HepG2 (cell line): Measurements from ENCODE around the gene SCFD2. TPM values are rescaled to one million over a fixed set of nuclear protein-coding genes. Genes with fewer than 3 reads are reported as not detected.

Experiments
- CCAR2 ChIP-seq: fragments of 200-400 bp; formaldehyde crosslinking; optimal IDR thresholded peaks from 2 replicates; pipeline ENCODE3; 2018; ENCODE audit warnings: low read depth, mild to moderate bottlenecking, low read length, moderate library complexity
- HNRNPL ChIP-seq: fragments of 200-400 bp; formaldehyde crosslinking; IDR thresholded peaks from 2 replicates; pipeline ENCODE4 v1.6.1; 2017; ENCODE audit warnings: mild to moderate bottlenecking, low read depth, low read length
- KDM3A ChIP-seq: IDR thresholded peaks from 2 replicates; pipeline ENCODE4 v1.6.1; 2018; ENCODE audit warnings: low read depth, missing compliant biosample characterization
- KDM5B ChIP-seq: sonication (generic); formaldehyde crosslinking; IDR thresholded peaks from 2 replicates; pipeline ENCODE4 v1.4.0; 2020; ENCODE audit warnings: missing genetic modification reagents, mild to moderate bottlenecking, borderline replicate concordance
- ONECUT2 ChIP-seq: sonication (generic); formaldehyde crosslinking; IDR thresholded peaks from 2 replicates; pipeline ENCODE4 v1.4.0; 2020; ENCODE audit warnings: missing genetic modification reagents
- PATZ1 ChIP-seq: sonication (generic); formaldehyde crosslinking; IDR thresholded peaks from 2 replicates; pipeline ENCODE4 v1.4.0; 2020; ENCODE audit warnings: missing genetic modification reagents
- REPIN1 ChIP-seq: sonication (generic); formaldehyde crosslinking; IDR thresholded peaks from 2 replicates; pipeline ENCODE4 v1.8.0; 2022; ENCODE audit warnings: missing genetic modification reagents, low read depth, mild to moderate bottlenecking, borderline replicate concordance
- SNAI1 ChIP-seq: sonication (generic); formaldehyde crosslinking; IDR thresholded peaks from 2 replicates; pipeline ENCODE4 v1.5.0; 2020; ENCODE audit warnings: mild to moderate bottlenecking, missing genetic modification reagents, borderline replicate concordance
- THYN1 ChIP-seq: sonication (generic); formaldehyde crosslinking; IDR thresholded peaks from 2 replicates; pipeline ENCODE4 v1.8.1; 2023; ENCODE audit warnings: low read depth, mild to moderate bottlenecking, moderate library complexity, missing genetic modification reagents, borderline replicate concordance
- ZNF329 ChIP-seq: sonication (generic); formaldehyde crosslinking; IDR thresholded peaks from 2 replicates; pipeline ENCODE4 v1.9.0; 2021; ENCODE audit warnings: low read depth, mild to moderate bottlenecking, missing genetic modification reagents
- ZNF350 ChIP-seq: sonication (generic); formaldehyde crosslinking; IDR thresholded peaks from 2 replicates; pipeline ENCODE4 v1.4.0; 2020; ENCODE audit warnings: mild to moderate bottlenecking, low read depth, missing genetic modification reagents, borderline replicate concordance
- ZNF484 ChIP-seq: sonication (generic); formaldehyde crosslinking; IDR thresholded peaks from 2 replicates; pipeline ENCODE4 v1.5.1; 2020; ENCODE audit warnings: mild to moderate bottlenecking, low read depth, missing genetic modification reagents, borderline replicate concordance
- ZNF503 ChIP-seq: sonication (generic); formaldehyde crosslinking; IDR thresholded peaks from 2 replicates; pipeline ENCODE4 v1.4.0; 2020; ENCODE audit warnings: missing genetic modification reagents
- ZNF543 ChIP-seq: sonication (generic); formaldehyde crosslinking; IDR thresholded peaks from 2 replicates; pipeline ENCODE4 v1.4.0; 2020; ENCODE audit warnings: mild to moderate bottlenecking, missing genetic modification reagents
- ZNF572 ChIP-seq: sonication (generic); formaldehyde crosslinking; IDR thresholded peaks from 2 replicates; pipeline ENCODE4 v1.5.1; 2020; ENCODE audit warnings: mild to moderate bottlenecking, missing genetic modification reagents
- ZNF850 ChIP-seq: sonication (generic); formaldehyde crosslinking; conservative IDR thresholded peaks from 2 replicates; pipeline ENCODE4 v1.9.0; 2021; ENCODE audit warnings: mild to moderate bottlenecking, missing genetic modification reagents
- polyA plus RNA-seq, 8 experiments: library from polyadenylated mRNA; depleted of rRNA in 3 of 8; stranded (reverse) in 7 of 8; unstranded in 1 of 8; fragments of >200 nt; fragmentation: Illumina TruSeq in 4 of 8; extraction: Trizol in 4 of 8; gene quantifications; 2 replicates each; pipeline versions ENCODE4 v1.2.1 to v1.2.3, GENCODE V29; 2011 to 2016; ENCODE audit warnings: low read depth in 4 of 8, missing spikeins in 1 of 8, mixed read lengths in 1 of 8; ENCODE audit not compliant: insufficient read depth in 1 of 8
- total RNA-seq, 5 experiments: library from RNA; depleted of rRNA; stranded (reverse); fragments of >200 nt; fragmentation: Illumina TruSeq; extraction: Trizol; gene quantifications; 2 replicates each; pipeline ENCODE4 v1.2.3, GENCODE V29; 2016; ENCODE audit warnings: low read depth in 1 of 5
- TF ChIP-seq, protein P1 (sequence below): sonication (generic); formaldehyde crosslinking; IDR thresholded peaks from 2 replicates; pipeline ENCODE4 v1.5.1; 2020; ENCODE audit warnings: mild to moderate bottlenecking, missing genetic modification reagents, moderate library complexity
- TF ChIP-seq, protein P2 (sequence below): sonication (generic); formaldehyde crosslinking; IDR thresholded peaks from 2 replicates; pipeline ENCODE4 v1.5.0; 2020; ENCODE audit warnings: mild to moderate bottlenecking, missing genetic modification reagents, borderline replicate concordance

SCFD2 gene
- total and polyA plus RNA-seq, 2 of the 13 experiments (the other 11 are each of a cell fraction or from before 2014, with no cell fraction given): 4.6 to 15.6 TPM

DNA sequence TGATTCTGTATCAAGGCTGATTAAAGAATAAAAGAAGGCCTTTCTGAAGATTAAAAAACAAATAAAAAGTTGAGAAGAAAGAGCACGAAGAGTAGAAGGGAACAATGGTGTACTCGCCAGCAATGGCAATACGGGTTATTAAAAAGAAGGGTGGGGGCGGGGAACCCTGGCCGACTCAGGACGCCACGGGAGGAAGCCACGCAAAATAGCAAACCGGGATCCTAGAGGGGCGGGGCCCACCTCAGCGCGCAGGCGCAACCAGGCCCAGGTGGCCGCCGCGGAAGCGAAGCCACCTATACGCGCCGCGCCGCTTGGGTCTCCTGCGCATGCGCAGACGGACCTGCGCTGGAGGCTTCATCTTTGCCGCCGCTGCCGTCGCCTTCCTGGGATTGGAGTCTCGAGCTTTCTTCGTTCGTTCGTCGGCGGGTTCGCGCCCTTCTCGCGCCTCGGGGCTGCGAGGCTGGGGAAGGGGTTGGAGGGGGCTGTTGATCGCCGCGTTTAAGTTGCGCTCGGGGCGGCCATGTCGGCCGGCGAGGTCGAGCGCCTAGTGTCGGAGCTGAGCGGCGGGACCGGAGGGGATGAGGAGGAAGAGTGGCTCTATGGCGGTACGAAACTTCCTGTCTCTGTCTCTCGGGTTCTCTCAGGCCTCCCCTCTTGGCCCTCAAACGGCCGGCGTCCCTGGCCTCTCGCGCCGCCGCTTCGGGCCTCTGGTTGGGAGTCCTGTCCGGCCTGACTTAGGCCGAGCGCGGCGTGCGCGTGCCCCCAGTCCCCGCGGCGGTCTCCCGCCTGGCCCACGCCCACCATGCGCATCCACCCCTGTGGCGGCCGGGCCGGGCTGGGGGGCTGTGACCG, 11.7 kb upstream of the SCFD2 start, which contains the start of gene FIP1L1 (continued):
- TF ChIP-seq ZNF503 (CRISPR knock-in tag) (peak; percentile 53), KDM3A (CRISPR knock-in tag) (peak; percentile 64; the same call in 1 of the 2 replicates), ONECUT2 (CRISPR knock-in tag) (no peak), ZNF572 (CRISPR knock-in tag) (peak; percentile 70; the same call in 1 of the 2 replicates), THYN1 (no peak), ZNF484 (CRISPR knock-in tag) (no peak), ZNF350 (CRISPR knock-in tag) (peak; percentile 57; the same call in 1 of the 2 replicates), HNRNPL (0 out of 2 replicates have a peak, but pooled peaks have one; percentile 33), KDM5B (CRISPR knock-in tag) (peak; percentile 96), PATZ1 (CRISPR knock-in tag) (peak; percentile 60; the same call in 1 of the 2 replicates), REPIN1 (CRISPR knock-in tag) (peak; percentile 38), ZNF850 (CRISPR knock-in tag) (no peak), CCAR2 (no peak), SNAI1 (CRISPR knock-in tag) (0 out of 2 replicates have a peak, but pooled peaks have one; percentile 41), ZNF543 (CRISPR knock-in tag) (peak; percentile 82; the same call in 1 of the 2 replicates), ZNF329 (CRISPR knock-in tag) (no peak; the same call in 1 of the 2 replicates)
- TF ChIP-seq, protein P1, sequence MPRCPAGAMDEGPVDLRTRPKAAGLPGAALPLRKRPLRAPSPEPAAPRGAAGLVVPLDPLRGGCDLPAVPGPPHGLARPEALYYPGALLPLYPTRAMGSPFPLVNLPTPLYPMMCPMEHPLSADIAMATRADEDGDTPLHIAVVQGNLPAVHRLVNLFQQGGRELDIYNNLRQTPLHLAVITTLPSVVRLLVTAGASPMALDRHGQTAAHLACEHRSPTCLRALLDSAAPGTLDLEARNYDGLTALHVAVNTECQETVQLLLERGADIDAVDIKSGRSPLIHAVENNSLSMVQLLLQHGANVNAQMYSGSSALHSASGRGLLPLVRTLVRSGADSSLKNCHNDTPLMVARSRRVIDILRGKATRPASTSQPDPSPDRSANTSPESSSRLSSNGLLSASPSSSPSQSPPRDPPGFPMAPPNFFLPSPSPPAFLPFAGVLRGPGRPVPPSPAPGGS (CRISPR knock-in tag): peak; percentile 74
- TF ChIP-seq, protein P2, sequence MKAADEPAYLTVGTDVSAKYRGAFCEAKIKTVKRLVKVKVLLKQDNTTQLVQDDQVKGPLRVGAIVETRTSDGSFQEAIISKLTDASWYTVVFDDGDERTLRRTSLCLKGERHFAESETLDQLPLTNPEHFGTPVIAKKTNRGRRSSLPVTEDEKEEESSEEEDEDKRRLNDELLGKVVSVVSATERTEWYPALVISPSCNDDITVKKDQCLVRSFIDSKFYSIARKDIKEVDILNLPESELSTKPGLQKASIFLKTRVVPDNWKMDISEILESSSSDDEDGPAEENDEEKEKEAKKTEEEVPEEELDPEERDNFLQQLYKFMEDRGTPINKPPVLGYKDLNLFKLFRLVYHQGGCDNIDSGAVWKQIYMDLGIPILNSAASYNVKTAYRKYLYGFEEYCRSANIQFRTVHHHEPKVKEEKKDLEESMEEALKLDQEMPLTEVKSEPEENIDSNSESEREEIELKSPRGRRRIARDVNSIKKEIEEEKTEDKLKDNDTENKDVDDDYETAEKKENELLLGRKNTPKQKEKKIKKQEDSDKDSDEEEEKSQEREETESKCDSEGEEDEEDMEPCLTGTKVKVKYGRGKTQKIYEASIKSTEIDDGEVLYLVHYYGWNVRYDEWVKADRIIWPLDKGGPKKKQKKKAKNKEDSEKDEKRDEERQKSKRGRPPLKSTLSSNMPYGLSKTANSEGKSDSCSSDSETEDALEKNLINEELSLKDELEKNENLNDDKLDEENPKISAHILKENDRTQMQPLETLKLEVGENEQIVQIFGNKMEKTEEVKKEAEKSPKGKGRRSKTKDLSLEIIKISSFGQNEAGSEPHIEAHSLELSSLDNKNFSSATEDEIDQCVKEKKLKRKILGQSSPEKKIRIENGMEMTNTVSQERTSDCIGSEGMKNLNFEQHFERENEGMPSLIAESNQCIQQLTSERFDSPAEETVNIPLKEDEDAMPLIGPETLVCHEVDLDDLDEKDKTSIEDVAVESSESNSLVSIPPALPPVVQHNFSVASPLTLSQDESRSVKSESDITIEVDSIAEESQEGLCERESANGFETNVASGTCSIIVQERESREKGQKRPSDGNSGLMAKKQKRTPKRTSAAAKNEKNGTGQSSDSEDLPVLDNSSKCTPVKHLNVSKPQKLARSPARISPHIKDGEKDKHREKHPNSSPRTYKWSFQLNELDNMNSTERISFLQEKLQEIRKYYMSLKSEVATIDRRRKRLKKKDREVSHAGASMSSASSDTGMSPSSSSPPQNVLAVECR: peak; percentile 92
